GM19467 (cell line): Measurements from ENCODE around the gene TMEM204.

Experiments
- ATAC-seq: cut with Tn5 transposase; IDR thresholded peaks from one replicate; pipeline ENCODE4 v1.9.1; 2021; ENCODE audit warnings: mild to moderate bottlenecking, moderate library complexity; ENCODE audit not compliant: unreplicated experiment

TMEM204 gene

DNA sequence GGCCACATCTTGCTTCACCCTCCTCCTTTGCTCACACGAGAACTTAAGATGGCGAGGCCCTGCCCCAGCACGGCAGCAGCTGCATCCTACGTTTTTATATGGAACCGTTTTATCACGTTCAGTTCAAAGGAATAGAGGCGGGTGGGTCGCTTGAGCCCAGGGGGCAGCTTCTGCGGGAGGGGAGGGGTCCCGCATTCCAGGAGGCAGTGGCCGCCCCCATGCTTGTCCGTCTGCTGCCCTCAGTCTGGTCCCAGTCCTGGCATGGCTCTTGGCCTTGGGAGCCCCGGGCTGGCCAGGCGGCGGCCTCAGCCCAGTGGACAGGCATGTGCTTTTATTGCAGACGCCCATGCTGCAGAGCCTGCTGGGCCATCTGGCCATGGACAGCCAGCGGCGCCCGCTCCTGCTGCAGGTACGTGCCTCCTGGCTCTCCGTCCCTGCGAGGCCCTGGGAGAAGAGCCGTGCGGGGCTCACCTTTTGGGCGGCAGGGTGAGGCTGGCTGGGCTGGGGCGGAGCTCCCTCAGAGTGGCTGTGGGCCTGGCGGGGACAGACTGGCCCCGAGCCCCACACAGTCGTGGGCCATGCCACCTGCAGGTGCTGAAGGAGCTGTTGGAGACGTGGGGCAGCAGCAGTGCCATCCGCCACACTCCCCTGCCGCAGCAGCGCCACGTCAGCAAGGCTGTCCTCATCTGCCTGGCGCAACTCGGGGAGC lies 33.6 kb upstream of the TMEM204 start:
- no peak for ATAC-seq

DNA sequence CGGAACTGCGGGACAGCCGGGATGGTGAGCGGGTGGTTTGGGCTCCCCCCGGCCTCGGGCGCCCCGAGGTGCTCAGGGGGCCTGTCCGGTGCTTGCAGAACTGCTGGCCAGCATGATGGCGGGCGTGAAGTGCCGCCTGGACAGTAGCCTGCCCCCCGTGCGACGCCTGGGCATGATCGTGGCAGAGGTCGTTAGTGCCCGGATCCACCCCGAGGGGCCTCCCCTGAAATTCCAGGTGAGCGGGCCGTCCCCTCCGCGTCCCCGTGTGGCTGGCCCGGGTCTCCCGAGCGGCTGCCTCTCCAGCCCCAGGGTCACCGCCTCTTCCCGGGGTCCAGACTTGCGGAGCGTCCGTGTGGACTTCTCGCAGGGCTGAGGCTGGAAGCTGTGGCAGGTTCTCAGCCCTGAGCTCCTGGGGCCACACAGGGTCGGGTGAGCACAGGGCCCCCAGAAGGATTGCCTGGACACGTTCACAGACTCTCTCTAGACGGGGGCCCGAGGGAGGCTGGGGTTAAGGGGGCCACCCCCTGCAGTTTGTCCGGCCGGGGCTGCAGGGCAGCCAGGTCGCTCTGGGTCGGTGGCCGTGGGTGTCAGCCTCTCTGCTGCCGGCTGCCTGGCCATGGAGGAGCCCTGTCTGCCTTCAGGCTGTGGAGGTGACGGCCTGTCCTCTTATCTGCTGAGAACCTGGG lies 32.9 kb upstream of the TMEM204 start:
- no peak for ATAC-seq

DNA sequence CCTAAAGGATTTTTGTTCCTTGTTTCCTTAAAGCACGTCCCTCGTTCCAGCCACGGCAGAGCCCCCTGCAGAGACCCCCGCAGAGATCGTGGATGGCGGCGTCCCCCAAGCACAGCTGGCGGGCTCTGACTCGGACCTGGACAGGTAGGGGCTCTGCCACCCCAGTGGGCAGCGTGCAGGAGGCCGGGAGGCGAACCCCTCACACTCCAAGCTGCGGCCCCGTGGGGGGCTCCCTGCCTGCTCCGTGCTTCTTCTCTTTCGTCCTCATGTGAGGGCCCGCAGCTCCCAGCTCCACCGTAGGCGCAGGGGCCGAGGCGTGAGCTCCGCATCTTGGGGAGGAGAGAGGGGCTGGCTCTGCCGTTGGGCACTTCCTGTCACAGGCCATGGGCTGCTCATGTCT lies 31.8 kb upstream of the TMEM204 start:
- no peak for ATAC-seq

DNA sequence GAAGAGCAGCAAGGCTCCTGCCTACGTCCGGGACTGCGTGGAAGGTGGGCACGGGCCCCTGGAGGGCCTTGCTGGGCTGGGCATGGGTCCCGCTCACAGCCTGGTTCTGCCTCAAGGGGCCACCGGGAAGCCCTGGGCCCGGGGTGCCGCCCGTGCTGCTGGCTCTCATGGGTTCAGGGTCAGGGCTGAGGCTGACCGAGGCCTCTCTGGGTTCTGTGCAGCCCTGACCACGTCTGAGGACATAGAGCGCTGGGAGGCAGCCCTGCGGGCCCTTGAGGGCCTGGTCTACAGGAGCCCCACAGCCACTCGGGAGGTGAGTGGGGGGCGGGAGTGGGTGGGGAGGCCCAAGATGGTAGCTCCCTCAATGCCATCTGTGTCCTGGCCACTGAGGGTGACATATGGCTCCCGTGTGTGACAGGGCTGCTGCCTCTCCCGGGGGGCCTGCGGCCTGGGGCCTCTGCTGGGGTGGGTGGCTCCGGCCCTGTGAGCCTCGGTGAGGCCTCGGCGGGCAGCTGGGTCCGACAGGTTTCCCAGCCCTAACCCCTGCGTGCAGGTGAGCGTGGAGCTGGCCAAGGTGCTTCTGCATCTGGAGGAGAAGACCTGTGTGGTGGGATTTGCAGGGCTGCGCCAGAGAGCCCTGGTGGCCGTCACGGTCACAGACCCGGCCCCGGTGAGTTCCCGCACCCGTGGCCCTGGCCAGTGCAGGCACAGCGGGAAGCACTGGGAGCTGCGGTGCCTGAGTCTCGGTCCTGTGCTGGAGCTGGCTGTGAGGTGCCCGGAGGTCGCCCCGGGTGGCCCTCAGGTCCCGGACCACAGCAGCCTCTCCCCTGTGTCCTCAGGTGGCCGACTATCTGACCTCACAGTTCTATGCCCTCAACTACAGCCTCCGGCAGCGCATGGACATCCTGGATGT lies 31.1 kb upstream of the TMEM204 start:
- no peak for ATAC-seq

DNA sequence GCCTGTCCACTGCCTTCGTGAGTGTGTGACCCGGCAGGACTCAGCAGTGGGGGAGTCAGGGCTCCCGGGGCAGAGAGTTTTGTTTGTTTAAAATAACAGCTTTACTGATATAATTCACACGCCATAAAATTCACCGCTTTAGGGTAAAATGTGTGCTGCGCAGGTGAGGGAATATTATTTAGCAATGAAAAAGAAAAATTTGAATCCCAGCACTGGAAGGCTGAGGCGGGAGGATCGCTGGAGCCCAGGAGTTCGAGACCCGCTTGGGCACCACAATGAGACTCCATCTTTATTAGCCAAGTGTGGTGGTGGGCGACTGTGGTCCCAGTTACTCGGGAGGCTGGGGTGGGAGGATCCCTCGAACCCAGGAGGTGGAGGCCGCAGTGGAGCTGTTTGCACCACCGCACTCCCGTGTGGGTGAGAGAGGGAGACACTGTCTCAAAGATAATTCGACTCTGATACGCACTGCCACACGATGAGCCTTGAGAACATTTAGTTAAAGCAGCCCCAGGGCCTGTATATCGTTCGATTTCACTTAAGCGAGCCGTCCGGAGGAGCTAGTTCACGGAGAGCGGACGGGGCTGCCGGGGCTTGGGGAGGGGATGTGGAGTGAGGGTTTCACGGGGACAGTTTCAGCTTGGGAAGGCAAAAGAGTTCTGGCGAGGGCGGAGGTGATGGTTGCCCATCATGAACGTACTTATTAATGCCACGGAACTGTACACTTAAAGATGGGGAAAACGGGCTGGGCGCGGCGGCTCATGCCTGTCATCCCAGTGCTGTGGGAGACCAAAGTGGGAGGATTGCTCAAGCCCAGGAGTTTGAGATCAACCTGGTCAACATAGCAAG lies 30.1 kb upstream of the TMEM204 start:
- ATAC-seq, result no peak

DNA sequence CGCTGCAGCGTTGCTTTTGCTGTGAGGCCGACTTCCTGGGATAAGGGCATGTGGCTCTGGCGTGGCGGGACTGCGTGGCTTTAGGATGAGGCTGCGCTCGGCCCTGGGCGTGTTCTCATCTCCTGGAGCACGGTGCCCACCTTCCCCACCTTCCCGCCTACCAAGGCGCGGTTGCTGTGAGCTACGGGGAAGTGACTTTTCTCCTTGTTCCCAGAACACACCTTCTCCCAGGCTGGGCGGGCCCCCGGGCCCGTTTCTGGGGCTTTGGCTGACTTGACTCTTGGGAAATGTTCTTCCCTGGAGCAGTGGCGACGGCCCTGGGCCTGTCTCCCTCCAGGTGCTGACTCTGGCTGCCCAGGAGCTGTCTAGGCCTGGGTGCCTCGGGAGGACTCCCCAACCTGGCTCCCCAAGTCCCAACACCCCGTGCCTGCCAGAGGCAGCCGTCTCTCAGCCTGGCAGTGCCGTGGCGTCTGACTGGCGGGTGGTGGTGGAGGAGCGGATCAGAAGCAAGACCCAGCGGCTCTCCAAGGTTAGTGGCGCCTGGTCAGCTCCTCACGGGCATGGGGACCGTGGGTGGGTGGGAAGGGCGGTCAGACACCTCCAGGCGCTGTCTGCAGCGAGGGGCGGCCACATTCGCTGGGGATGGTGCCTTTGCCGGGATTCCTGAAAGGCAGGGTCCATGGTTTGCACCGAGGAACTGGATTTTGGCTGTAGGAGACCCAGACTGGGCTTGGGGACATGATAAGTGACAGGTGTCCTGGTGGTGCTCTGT lies 28.2 kb upstream of the TMEM204 start:
- no peak for ATAC-seq

DNA sequence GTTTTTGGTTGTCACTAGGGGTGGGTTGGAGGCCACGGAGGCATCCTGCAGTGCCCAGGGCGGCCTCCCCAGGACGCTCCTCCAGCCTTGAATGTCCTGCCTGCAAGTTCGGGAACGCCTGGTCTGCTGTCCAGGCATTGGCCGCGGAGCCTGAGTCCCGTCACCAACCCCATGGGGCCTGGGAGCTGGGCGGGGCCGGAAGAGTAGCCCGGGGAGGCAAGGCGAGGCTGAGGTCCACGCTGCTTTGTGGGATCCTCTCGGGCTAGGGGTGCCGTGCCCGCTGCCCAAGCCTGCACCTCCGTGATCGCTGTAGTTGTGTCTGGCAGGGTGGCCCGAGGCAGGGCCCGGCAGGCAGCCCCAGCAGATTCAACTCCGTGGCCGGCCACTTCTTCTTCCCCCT lies 27.6 kb upstream of the TMEM204 start:
- ATAC-seq, result no peak

DNA sequence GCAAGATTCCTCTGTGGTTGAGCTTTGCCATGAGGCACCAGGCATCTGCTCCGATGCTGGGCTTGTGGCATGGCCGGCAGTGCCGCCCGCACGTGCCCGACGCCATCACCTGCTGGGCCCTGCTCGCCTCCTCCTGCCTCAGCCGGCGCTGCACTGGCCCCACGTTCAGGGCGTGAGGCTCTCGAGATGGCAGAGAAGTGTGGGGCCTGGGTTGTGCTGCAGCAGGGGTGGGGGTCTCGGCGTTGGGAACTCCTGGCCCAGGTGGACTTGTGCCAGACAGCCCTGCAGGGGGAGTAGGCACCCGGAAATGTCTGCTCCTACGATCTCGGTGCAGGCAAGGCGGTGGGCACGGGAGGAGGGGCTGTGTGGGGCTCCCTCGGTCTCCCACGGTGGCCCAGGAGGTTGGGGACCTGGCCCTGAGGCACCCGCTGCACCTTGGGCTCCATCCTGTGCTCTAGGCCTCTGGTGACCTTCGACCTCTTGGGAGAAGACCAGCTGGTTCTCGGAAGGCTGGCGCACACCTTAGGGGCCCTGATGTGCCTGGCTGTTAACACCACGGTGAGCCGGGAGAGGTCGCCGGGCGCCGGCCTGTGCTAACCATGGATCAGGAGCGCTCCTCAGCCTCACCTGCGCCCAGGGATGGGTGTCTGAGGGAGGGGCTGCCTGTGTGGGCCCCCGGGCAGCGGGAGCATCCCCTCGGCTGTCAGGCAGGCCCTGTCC lies 26.8 kb upstream of the TMEM204 start:
- no peak for ATAC-seq

DNA sequence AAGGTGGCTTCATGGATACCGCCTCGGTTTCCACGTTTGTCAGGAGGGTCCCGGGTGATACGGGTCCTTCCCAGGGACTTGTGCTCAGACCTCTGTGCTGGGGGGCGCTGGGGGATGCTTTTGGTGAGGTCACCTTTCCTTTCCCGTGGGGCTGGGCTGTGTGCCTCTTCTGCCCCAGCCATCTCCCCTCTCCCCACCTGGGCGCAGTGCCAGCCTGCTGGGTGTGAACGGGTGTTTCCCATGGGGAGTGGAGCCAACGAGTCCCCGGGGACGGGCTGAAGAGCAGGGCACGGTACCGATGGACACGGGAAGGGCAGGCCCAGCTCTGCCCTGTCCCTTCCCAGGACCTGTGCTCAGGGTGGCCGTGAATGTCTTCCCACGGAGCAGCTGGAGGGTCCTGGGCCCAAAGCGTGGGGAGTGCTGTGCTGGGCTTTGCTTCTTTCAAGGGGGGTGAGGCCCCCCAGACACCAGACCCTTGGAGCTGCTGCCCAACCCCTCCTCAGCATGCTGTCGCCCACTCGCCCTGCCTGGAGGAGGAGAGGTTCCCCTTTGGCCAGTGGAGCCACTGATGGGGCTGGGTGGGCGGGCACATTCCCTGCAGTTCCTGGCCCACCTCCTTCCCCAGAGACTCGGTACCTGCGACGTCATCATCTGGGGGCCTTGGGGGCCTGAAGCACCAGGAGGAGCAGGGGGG lies 24.8 kb upstream of the TMEM204 start:
- ATAC-seq, result no peak

DNA sequence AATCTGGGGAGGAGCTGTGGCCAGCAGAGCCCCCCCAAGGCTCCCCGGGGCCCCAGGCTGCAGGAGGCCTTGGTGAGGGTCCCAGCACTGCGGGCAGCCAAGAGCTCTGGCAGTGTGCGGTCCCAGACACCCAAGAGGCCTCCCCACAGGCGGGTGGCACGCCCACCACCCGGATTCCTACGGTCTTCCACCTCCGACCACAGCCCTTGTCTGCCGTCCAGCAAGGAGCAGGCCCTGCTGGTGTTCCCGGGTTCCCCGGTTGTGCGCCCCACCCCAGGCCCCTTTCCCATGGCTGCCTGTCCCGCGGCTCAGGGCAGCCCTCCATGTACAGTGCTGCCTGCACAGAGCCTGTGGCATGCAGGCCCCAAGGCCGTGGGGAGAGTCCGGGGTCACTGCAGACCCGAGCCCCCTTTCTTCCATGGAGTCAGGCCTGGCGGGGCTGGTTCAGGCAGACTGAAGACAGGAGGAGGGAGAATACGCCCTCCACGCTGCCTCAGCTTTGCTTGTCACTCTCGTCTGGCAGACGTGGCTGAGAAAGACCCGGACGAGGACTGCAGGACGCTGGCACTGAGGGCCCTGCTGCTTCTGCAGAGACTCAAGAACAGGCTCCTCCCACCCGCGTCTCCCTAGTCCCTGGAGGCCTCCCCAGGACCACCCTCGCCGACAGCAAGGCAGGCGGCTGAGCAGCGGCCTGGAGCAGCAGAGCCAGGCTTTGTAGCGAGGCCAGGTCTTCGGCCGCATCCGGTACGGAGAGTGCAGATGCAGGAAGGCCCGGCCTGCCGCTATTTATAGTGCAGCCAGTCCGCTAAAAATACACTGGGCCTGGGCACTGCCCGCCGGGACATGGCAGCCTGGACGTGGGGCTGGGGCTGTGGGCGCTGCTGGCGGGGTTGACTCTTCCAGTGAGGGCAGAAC lies 23.9 kb upstream of the TMEM204 start:
- no peak for ATAC-seq

DNA sequence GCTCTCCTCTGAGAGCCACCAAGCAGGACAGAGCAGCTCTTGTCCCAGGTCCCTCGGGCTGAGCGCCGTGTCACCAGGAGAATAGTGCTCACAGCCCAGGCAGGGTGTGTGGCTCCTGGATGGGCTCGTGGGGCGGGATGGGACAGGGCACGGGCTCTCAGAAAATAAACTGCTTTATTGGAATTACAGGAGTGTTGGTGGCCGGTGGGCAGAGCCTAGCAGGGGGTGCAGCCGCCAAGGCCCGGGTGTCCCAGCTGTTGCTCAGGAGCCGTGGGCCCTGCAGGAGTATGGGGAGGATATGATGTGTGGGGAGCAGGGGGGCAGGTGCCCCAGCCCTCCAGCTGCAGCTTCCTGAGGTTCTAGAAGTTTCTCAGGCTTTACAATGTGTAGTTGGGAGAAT lies 23.2 kb upstream of the TMEM204 start:
- ATAC-seq, result no peak

DNA sequence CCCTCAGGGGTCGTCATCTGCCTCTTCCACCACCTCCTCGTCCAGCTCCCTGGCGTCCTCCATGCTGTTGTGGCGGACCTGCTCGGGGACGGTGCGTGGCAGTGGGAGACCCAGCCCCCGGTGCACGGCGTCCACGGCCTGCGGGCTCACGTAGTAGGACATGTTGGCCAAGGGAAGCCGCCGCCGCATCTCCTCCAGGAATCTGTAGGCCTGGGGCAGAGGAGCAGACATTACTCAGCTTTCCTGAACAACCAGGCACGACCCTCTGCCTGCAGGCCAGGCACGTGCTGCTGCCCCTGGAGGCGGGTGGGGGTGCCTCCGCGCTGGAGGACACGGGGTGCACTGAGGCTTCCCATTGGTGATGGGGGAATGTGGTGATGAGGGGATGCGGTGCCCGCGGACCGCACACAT lies 22.5 kb upstream of the TMEM204 start:
- ATAC-seq, result no peak

DNA sequence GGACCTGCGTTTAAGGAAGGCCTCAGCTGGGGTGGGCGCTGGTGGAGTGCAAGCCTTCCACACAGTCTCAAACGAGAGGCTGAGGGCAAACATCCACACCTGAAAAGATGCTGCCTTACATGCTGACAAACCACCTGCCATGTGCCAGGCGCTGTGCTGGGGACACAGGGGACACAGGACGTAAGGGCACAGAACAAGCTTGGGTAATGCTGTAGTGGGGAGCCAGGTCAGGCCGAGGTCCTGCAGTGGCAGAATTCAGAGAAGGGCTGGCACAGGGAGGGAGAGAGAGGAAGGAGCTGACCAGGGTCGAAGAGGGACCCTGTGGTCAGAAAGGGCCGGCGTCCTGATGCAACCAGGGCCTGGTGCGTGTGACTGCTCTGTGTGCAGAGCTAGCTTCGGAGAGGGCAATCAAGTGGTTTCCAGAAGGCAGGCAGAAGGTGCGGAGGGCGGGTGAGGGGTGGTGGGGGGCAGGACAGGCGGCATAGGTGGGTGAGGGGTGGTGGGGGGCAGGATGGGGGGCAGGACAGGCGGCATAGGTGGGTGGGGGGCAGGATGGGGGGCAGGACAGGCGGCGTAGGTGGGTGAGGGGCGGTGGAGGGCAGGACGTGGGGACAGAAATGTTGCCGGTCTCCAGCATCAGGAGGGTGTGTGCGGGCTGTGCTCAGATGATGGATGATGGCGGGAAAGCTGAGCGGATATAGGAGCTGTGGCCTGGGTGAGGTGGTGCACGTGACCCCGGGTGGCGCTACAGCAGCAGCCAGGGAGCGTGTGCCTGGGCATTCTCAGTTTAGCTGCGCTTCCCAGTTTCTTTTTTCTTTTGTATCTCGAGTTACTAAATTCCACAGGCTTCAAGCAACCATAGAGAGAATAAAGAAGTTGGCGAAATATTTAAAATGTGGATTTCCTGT lies 21.6 kb upstream of the TMEM204 start:
- ATAC-seq, result no peak

DNA sequence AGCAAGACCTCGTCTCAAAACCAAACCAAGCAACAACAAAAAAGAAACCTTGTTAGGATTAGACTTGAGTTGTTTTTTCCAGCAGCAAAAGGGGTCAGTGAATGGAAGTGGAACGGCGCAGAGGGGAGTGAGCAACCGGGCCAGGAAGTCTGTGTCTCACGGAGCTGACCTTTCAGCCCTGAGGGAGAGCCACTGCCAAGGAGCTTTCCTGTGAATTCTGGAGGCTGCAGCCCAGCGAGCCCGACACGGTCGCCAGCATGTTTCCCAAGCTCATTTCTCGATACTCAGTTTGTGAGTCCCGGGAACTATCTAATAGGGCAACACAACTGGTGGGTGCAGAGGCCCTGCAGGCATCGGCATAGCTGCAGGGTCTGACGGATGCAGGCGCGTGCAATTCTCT lies 20.7 kb upstream of the TMEM204 start:
- ATAC-seq, result no peak

DNA sequence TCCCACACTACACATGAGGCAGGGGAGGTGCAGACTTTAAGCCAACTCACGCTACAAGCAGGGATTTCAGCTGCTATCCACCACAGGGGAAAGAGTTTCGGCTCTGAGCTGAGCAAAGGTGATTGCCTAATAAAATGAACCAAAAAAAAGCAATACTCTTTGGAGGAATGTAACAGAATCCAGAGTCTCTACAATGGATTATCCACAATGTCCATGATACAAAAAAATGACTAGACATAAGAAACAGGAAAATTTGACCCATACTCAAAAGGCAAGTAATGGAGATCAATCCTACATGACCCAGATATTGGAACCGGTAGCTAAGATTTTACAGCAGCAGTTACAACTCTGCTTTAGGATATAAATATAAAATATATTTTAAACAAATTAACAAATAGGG lies 19.0 kb upstream of the TMEM204 start:
- no peak for ATAC-seq

DNA sequence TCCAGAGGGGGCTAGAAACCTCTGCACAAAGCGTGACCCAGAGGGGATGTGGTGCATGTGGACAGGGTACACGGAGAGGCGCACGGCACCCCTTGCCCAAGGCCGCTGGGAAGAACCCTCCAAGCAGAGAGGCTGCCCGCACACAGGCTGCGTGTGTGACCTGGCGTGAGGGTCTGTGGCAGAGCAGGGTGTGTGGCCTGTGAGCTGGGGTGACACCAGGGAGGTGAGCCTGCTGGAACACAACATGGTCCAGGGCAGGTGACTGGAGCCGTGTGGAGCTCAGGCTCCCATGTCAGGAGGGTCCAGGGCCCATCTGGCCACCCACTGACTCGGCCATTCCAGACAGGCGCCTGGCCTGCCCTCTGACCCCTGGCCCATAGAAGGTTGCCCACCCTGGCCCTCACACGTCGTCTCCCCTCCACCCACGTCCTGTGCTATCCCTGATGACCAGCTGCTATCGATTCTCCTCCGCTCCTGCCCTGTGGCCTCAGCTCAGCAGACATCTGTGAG lies 14.8 kb upstream of the TMEM204 start:
- no peak for ATAC-seq

DNA sequence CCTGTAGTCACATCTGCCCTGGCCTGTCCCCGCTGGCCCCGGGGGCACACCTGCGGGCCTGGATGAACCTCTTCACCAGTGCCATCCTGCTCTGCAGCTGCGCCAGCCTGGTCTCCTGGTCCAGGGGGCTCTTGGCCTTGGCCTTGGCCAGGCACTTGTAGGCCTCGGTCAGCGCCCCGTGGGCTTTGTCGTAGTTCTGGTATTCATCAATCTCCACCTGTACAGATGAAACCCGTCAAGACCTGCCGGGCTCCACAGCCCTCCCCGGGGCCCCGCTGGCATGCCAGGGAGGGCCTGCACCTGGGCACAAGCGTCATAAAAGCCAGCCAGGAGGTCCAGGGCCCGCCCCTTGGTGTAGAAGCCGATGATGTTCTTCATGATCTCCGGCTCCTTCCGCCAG lies 13.6 kb upstream of the TMEM204 start:
- ATAC-seq, result no peak
